Measurements from ENCODE around the gene TRIM2. TPM values are rescaled to one million over a fixed set of nuclear protein-coding genes. Genes with fewer than 3 reads are reported as not detected.

TRIM2 gene
- total and polyA plus RNA-seq, 2 of the 8 experiments (the other 6 are each of a cell fraction or from before 2014, with no cell fraction given) = 34.0 to 59.8 TPM

DNA sequence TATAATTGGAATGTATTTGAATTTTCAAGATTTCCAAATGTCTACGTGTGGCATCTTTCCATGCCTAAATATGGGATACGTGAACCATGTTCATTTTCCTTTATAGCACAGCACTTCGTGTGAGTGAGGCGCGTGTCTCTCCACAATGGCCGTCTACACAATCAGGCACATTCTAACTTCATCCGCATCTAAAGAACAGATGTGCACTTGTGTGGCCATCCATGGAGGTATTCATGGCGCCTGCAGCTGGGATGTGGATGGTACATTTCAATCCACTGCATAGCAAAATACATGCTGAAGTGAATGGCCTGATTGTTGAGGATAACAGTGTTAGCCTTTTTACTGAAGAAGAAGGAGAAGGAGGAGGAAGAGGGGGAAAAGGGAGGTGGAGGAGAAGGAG lies 34.5 kb upstream of the TRIM2 start (continued):
- TF ChIP-seq, protein P1, sequence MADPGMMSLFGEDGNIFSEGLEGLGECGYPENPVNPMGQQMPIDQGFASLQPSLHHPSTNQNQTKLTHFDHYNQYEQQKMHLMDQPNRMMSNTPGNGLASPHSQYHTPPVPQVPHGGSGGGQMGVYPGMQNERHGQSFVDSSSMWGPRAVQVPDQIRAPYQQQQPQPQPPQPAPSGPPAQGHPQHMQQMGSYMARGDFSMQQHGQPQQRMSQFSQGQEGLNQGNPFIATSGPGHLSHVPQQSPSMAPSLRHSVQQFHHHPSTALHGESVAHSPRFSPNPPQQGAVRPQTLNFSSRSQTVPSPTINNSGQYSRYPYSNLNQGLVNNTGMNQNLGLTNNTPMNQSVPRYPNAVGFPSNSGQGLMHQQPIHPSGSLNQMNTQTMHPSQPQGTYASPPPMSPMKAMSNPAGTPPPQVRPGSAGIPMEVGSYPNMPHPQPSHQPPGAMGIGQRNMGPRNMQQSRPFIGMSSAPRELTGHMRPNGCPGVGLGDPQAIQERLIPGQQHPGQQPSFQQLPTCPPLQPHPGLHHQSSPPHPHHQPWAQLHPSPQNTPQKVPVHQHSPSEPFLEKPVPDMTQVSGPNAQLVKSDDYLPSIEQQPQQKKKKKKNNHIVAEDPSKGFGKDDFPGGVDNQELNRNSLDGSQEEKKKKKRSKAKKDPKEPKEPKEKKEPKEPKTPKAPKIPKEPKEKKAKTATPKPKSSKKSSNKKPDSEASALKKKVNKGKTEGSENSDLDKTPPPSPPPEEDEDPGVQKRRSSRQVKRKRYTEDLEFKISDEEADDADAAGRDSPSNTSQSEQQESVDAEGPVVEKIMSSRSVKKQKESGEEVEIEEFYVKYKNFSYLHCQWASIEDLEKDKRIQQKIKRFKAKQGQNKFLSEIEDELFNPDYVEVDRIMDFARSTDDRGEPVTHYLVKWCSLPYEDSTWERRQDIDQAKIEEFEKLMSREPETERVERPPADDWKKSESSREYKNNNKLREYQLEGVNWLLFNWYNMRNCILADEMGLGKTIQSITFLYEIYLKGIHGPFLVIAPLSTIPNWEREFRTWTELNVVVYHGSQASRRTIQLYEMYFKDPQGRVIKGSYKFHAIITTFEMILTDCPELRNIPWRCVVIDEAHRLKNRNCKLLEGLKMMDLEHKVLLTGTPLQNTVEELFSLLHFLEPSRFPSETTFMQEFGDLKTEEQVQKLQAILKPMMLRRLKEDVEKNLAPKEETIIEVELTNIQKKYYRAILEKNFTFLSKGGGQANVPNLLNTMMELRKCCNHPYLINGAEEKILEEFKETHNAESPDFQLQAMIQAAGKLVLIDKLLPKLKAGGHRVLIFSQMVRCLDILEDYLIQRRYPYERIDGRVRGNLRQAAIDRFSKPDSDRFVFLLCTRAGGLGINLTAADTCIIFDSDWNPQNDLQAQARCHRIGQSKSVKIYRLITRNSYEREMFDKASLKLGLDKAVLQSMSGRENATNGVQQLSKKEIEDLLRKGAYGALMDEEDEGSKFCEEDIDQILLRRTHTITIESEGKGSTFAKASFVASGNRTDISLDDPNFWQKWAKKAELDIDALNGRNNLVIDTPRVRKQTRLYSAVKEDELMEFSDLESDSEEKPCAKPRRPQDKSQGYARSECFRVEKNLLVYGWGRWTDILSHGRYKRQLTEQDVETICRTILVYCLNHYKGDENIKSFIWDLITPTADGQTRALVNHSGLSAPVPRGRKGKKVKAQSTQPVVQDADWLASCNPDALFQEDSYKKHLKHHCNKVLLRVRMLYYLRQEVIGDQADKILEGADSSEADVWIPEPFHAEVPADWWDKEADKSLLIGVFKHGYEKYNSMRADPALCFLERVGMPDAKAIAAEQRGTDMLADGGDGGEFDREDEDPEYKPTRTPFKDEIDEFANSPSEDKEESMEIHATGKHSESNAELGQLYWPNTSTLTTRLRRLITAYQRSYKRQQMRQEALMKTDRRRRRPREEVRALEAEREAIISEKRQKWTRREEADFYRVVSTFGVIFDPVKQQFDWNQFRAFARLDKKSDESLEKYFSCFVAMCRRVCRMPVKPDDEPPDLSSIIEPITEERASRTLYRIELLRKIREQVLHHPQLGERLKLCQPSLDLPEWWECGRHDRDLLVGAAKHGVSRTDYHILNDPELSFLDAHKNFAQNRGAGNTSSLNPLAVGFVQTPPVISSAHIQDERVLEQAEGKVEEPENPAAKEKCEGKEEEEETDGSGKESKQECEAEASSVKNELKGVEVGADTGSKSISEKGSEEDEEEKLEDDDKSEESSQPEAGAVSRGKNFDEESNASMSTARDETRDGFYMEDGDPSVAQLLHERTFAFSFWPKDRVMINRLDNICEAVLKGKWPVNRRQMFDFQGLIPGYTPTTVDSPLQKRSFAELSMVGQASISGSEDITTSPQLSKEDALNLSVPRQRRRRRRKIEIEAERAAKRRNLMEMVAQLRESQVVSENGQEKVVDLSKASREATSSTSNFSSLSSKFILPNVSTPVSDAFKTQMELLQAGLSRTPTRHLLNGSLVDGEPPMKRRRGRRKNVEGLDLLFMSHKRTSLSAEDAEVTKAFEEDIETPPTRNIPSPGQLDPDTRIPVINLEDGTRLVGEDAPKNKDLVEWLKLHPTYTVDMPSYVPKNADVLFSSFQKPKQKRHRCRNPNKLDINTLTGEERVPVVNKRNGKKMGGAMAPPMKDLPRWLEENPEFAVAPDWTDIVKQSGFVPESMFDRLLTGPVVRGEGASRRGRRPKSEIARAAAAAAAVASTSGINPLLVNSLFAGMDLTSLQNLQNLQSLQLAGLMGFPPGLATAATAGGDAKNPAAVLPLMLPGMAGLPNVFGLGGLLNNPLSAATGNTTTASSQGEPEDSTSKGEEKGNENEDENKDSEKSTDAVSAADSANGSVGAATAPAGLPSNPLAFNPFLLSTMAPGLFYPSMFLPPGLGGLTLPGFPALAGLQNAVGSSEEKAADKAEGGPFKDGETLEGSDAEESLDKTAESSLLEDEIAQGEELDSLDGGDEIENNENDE (IDR thresholded peaks at IDR 0.05; ENCODE audit: insufficient replicate concordance, low read length) = no peak
- TF ChIP-seq, protein P2, sequence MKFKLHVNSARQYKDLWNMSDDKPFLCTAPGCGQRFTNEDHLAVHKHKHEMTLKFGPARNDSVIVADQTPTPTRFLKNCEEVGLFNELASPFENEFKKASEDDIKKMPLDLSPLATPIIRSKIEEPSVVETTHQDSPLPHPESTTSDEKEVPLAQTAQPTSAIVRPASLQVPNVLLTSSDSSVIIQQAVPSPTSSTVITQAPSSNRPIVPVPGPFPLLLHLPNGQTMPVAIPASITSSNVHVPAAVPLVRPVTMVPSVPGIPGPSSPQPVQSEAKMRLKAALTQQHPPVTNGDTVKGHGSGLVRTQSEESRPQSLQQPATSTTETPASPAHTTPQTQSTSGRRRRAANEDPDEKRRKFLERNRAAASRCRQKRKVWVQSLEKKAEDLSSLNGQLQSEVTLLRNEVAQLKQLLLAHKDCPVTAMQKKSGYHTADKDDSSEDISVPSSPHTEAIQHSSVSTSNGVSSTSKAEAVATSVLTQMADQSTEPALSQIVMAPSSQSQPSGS (IDR thresholded peaks at IDR 0.05; ENCODE audit: low read length) = no peak
- TF ChIP-seq SIN3A (conservative IDR thresholded peaks at IDR 0.05 in 1 of 2, IDR thresholded peaks at IDR 0.05 in 1 of 2; ENCODE audit: low read depth in 1 of 2, low read length in 2 of 2) (no peak), KDM1A (IDR thresholded peaks at IDR 0.05; ENCODE audit: borderline replicate concordance, low read length) (no peak), SP1 (IDR thresholded peaks at IDR 0.05; ENCODE audit: low read depth, low read length) (no peak), HDAC2 (IDR thresholded peaks at IDR 0.05; ENCODE audit: borderline replicate concordance in 1 of 2, low read depth in 2 of 2, low read length in 2 of 2) (no peak), HDAC6 (IDR thresholded peaks at IDR 0.05; ENCODE audit: low read depth, low read length) (no peak)
- TF ChIP-seq, protein P3, sequence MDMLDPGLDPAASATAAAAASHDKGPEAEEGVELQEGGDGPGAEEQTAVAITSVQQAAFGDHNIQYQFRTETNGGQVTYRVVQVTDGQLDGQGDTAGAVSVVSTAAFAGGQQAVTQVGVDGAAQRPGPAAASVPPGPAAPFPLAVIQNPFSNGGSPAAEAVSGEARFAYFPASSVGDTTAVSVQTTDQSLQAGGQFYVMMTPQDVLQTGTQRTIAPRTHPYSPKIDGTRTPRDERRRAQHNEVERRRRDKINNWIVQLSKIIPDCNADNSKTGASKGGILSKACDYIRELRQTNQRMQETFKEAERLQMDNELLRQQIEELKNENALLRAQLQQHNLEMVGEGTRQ (IDR thresholded peaks at IDR 0.05; ENCODE audit: low read length) = no peak
